ENCODE results near the gene SEC31B. TPM values are rescaled to one million over a fixed set of nuclear protein-coding genes. Genes with fewer than 3 reads are reported as not detected.

Gene SEC31B
- total and polyA plus RNA-seq, 2 of the 8 experiments (the other 6 are each of a cell fraction or from before 2014, with no cell fraction given): 4.1 to 5.3 TPM

DNA sequence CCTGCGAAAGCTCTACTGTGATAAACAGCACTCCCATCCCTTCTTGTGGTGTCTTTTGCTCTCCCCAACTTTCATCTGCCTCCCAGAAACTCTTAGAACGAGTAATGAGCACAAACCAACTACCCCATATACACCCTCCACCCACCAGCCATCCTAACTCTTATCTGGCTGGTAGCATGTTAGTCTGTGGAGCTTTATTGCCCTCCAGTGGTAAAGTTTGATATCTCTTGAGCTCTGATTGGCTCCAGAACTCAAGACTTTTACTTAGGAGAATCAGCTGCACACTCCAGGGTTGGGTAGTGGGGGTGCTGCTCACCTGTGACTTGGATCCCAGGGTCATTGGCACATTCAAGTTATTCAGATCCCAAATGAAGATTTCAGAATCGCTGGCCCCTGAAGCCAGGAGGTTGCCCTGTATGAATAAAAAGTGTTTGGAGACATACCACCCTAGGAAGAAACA is 10.9 kb downstream of the SEC31B start:
- Histone ChIP-seq H3K79me2 (ENCODE audit: control insufficient read depth in 1 of 2, insufficient read depth in 2 of 2, low read length in 2 of 2) (no peaks in the 10 kb centered on the region), H3K23me2 (ENCODE audit: low read depth, low read length) (no peaks in the 10 kb centered on the region; the same call in 1 of the 2 replicates), H2AK5ac (ENCODE audit: low read depth, low read length) (no peak overlapping the region), H3K4me3 (ENCODE audit: extremely low read depth in 1 of 4, insufficient read depth in 2 of 4, low read depth in 3 of 4, low read length in 4 of 4) (no peak overlapping the region), H3K36me3 (ENCODE audit: control insufficient read depth in 2 of 4, insufficient read depth in 4 of 4, low read length in 3 of 4) (no peaks in the 10 kb centered on the region), H4K5ac (ENCODE audit: insufficient read length, low read depth, low read length) (no peak overlapping the region), H3K9ac (replicated peaks in 1 of 4; ENCODE audit: extremely low read depth in 1 of 4, low read depth in 3 of 4, low read length in 3 of 4) (no peak overlapping the region), H3K56ac (replicated peaks; ENCODE audit: insufficient read length, low read depth, low read length) (no peak overlapping the region), H3K18ac (ENCODE audit: extremely low read depth, low read length) (no peak overlapping the region), H3K23ac (ENCODE audit: insufficient read length) (no peak overlapping the region), H3K4me2 (ENCODE audit: insufficient read depth in 1 of 2, low read depth in 2 of 2, low read length in 2 of 2) (no peak overlapping the region), H3K4me1 (replicated peaks in 1 of 4; ENCODE audit: control insufficient read depth in 3 of 4, insufficient read depth in 4 of 4, low read length in 3 of 4) (no peaks in the 10 kb centered on the region; a peak in 1 of 7 replicates), H2BK5ac (ENCODE audit: low read depth, low read length) (no peak overlapping the region), H3K14ac (ENCODE audit: insufficient read length) (no peak overlapping the region), H3K4ac (replicated peaks; ENCODE audit: insufficient read length, low read depth, low read length) (no peak overlapping the region), H2BK12ac (ENCODE audit: low read depth, low read length) (no peak overlapping the region), H4K8ac (ENCODE audit: extremely low read depth, insufficient read depth, low read length) (no peak overlapping the region), H2BK20ac (ENCODE audit: low read length) (no peak overlapping the region), H4K20me1 (replicated peaks in 1 of 2; ENCODE audit: control insufficient read depth in 1 of 2, insufficient read depth in 2 of 2, low read length in 2 of 2) (peaks cover 0 to 5% of the 10 kb centered on the region in 2 experiments), H3K27me3 (replicated peaks in 1 of 4; ENCODE audit: control insufficient read depth in 3 of 4, extremely low read depth in 1 of 4, insufficient read depth in 3 of 4, low read length in 3 of 4) (peaks cover 0 to 11% (median 4%) of the 10 kb centered on the region in 4 experiments; a peak in 3 of 7 replicates), H2BK15ac (ENCODE audit: low read length) (peak overlapping the region; percentile 98; the same call in 1 of the 2 replicates), H2AFZ (ENCODE audit: low read length) (no peak overlapping the region), H3K9me3 (ENCODE audit: insufficient read depth in 2 of 2, low read depth in 1 of 2, low read length in 1 of 2) (no peaks in the 10 kb centered on the region), H3K79me1 (ENCODE audit: low read depth, low read length) (no peaks in the 10 kb centered on the region), H3K27ac (ENCODE audit: low read depth, low read length) (no peak overlapping the region), H4K91ac (replicated peaks; ENCODE audit: insufficient read length, low read length) (no peak overlapping the region), H2BK120ac (replicated peaks; ENCODE audit: low read depth, low read length) (no peak overlapping the region)
- TF ChIP-seq NRF1 (IDR thresholded peaks at IDR 0.05; ENCODE audit: low read depth, low read length) (no peak), SRF (IDR thresholded peaks at IDR 0.05; ENCODE audit: low read depth, low read length) (no peak), CTCF (IDR thresholded peaks at IDR 0.05; ENCODE audit: control extremely low read depth in 1 of 3, insufficient read depth in 1 of 3, low read depth in 1 of 3, low read length in 3 of 3) (peak in 2 of 3 experiments; percentile 81 to 88; a peak in 3 of 4 replicates), RAD21 (IDR thresholded peaks at IDR 0.05 in 1 of 2, conservative IDR thresholded peaks at IDR 0.05 in 1 of 2; ENCODE audit: low read depth in 2 of 2, low read length in 2 of 2) (peak; percentile 95 to 98), SP1 (IDR thresholded peaks at IDR 0.05; ENCODE audit: low read depth, low read length) (0 out of 2 replicates have a peak, but pooled peaks have one; percentile 25), ASH2L (IDR thresholded peaks at IDR 0.05; ENCODE audit: low read length) (no peak), EP300 (IDR thresholded peaks at IDR 0.05; ENCODE audit: borderline replicate concordance in 1 of 2, low read depth in 2 of 2, low read length in 2 of 2) (no peak)
- CTCF ChIA-PET (ENCODE audit: partially characterized antibody): interaction anchor here (0.6 to 13.4 kb wide), 37 partner anchors 11 to 369 kb away, joined by 3 to 190 read pairs (median 5); partner anchors contain the start of genes SCD and SEC31B
- 36% methylated on average over 3 of the region's 3 CpGs; no CpG with 5 or more reads in 1 of the 2 experiments for WGBS, 2 experiments (ENCODE audit: extremely low coverage in 1 of 2, insufficient coverage in 1 of 2, insufficient read length in 1 of 2, insufficient replicate concordance in 2 of 2, low coverage in 1 of 2, low lambda C conversion rate in 2 of 2, missing lambda C conversion rate in 1 of 2)
- FAIRE-seq (peak; percentile 99), DNase-seq (ENCODE audit: low read depth in 1 of 2, low spot score in 2 of 2) (no peak)
- POLR2A ChIA-PET (ENCODE audit: partially characterized antibody): interaction anchor here (0.7 to 2.5 kb wide), 4 partner anchors 20 to 79 kb away, joined by 3 to 9 read pairs (median 4); no protein-coding TSS in a partner anchor

Measured in H1 (cell line).